Calu3 (cell line): Measurements from ENCODE around the gene S1PR5. TPM values are rescaled to one million over a fixed set of nuclear protein-coding genes. Genes with fewer than 3 reads are reported as not detected.

ENCODE experiments used
- BruUV-seq: library from RNA; stranded (reverse); fragments of 400-500 nt; replicated peaks from 2 replicates; lab custom pipeline; 2021; lab: Mats Ljungman, UMichigan
- CTCF ChIA-PET: fragments of 300-600 bp; sonication (Branson Sonifier 250); formaldehyde crosslinking; loops from one replicate; lab custom pipeline; 2022; ENCODE audit warnings: antibody characterized with exemption; lab: Charles Lee
- DNase-seq: peaks from one replicate; pipeline ENCODE4 v3.0.0; 2022
- H3K27ac Mint-ChIP-seq: one replicate; pipeline ENCODE4 v1.8.0; 2022; ENCODE audit warnings: mixed read lengths; ENCODE audit not compliant: unreplicated experiment
- H3K27me3 Mint-ChIP-seq: one replicate; pipeline ENCODE4 v1.8.0; 2022; ENCODE audit warnings: mixed read lengths; ENCODE audit not compliant: unreplicated experiment
- H3K36me3 Mint-ChIP-seq: one replicate; pipeline ENCODE4 v1.8.0; 2022; ENCODE audit warnings: mild to moderate bottlenecking, moderate library complexity, mixed read lengths; ENCODE audit not compliant: insufficient read depth, unreplicated experiment
- H3K4me1 Mint-ChIP-seq: one replicate; pipeline ENCODE4 v1.8.0; 2022; ENCODE audit warnings: mild to moderate bottlenecking, low read depth, mixed read lengths; ENCODE audit not compliant: unreplicated experiment
- H3K4me3 Mint-ChIP-seq: one replicate; pipeline ENCODE4 v1.8.0; 2022; ENCODE audit warnings: mild to moderate bottlenecking, low read depth, moderate library complexity, mixed read lengths; ENCODE audit not compliant: unreplicated experiment
- H3K9me3 Mint-ChIP-seq: one replicate; pipeline ENCODE4 v1.8.0; 2022; ENCODE audit warnings: low read depth, mixed read lengths; ENCODE audit not compliant: unreplicated experiment
- intact Hi-C: fragments of 100-400 bp; cut with micrococcal nuclease; formaldehyde crosslinking; loops from one replicate; pipeline ENCODE4 v1.10.0; 2022; ENCODE audit not compliant: unreplicated experiment
- total RNA-seq: library from RNA; stranded (reverse); gene quantifications from 2 replicates; pipeline ENCODE4 v1.2.3, GENCODE V29; 2022
- TF ChIP-seq, protein P1 (sequence below): fragments of 200-600 bp; IDR thresholded peaks from one replicate; pipeline ENCODE4 v1.8.0; 2022; ENCODE audit warnings: antibody characterized with exemption; ENCODE audit not compliant: unreplicated experiment

The S1PR5 gene
- total RNA-seq, 1 experiment from 2014 or later = not detected

- no peak overlapping the region for H3K4me3 Mint-ChIP-seq
- H3K27me3 Mint-ChIP-seq = peaks cover 80% of the 10 kb centered on the region
- DNase-seq = no peak
- no peak overlapping the region for H3K27ac Mint-ChIP-seq
- TF ChIP-seq, protein P1, sequence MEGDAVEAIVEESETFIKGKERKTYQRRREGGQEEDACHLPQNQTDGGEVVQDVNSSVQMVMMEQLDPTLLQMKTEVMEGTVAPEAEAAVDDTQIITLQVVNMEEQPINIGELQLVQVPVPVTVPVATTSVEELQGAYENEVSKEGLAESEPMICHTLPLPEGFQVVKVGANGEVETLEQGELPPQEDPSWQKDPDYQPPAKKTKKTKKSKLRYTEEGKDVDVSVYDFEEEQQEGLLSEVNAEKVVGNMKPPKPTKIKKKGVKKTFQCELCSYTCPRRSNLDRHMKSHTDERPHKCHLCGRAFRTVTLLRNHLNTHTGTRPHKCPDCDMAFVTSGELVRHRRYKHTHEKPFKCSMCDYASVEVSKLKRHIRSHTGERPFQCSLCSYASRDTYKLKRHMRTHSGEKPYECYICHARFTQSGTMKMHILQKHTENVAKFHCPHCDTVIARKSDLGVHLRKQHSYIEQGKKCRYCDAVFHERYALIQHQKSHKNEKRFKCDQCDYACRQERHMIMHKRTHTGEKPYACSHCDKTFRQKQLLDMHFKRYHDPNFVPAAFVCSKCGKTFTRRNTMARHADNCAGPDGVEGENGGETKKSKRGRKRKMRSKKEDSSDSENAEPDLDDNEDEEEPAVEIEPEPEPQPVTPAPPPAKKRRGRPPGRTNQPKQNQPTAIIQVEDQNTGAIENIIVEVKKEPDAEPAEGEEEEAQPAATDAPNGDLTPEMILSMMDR = no peak
- no peaks in the 10 kb centered on the region for H3K9me3 Mint-ChIP-seq
- CTCF ChIA-PET = no interaction called here
- no TSS peak for BruUV-seq
- intact Hi-C loops = no loop called here
- no peaks in the 10 kb centered on the region for H3K36me3 Mint-ChIP-seq
- H3K4me1 Mint-ChIP-seq = peaks cover 16% of the 10 kb centered on the region
These were observed 1.2 kb downstream of the S1PR5 start for GRCh38 chr19:10516064-10516385.

GRCh38 chr19:10514211-10515145 is 2.8 kb downstream of the S1PR5 start:
- Mint-ChIP-seq H3K4me3 (no peak overlapping the region), H3K27ac (no peak overlapping the region), H3K36me3 (no peaks in the 10 kb centered on the region), H3K9me3 (no peaks in the 10 kb centered on the region), H3K4me1 (peaks cover 16% of the 10 kb centered on the region), H3K27me3 (peaks cover 69% of the 10 kb centered on the region)
- DNase-seq = peak; percentile 7
- intact Hi-C loops = no loop called here
- CTCF ChIA-PET = no interaction called here
- TF ChIP-seq, protein P1 = no peak
- BruUV-seq = no TSS peak

- intact Hi-C loops = no loop called here
- Mint-ChIP-seq H3K36me3 (no peaks in the 10 kb centered on the region), H3K27me3 (peaks cover 57% of the 10 kb centered on the region), H3K27ac (no peak overlapping the region), H3K9me3 (no peaks in the 10 kb centered on the region), H3K4me1 (peaks cover 11% of the 10 kb centered on the region), H3K4me3 (no peak overlapping the region)
- DNase-seq = no peak
- CTCF ChIA-PET = no interaction called here
- TF ChIP-seq, protein P1 = no peak
- BruUV-seq = no TSS peak
These were observed 4.0 kb downstream of the S1PR5 start for GRCh38 chr19:10513223-10513622.

- Mint-ChIP-seq H3K27ac (no peak overlapping the region), H3K4me3 (no peak overlapping the region), H3K4me1 (no peaks in the 10 kb centered on the region), H3K36me3 (no peaks in the 10 kb centered on the region), H3K27me3 (peaks cover 30% of the 10 kb centered on the region), H3K9me3 (no peaks in the 10 kb centered on the region)
- intact Hi-C loops = no loop called here
- peak; percentile 27 for DNase-seq
- TF ChIP-seq, protein P1 = peak; percentile 78
- no TSS peak for BruUV-seq
- CTCF ChIA-PET = no interaction called here
These were observed 6.9 kb downstream of the S1PR5 start for GRCh38 chr19:10510301-10510802.
